MM.1S (cell line): ENCODE measurements around the gene EXOC4.

Source experiments
- DNase-seq: peaks from one replicate; pipeline ENCODE4 v3.0.0-alpha.2; 2015
- H2AFZ ChIP-seq: fragments of 300-600 bp; sonication (generic); 2 replicates; pipeline ENCODE4 v1.6.0; 2016; ENCODE audit warnings: antibody characterized with exemption, low read length
- H3F3A ChIP-seq: fragments of 300-600 bp; sonication (generic); 2 replicates; pipeline ENCODE4 v1.6.1; 2016; ENCODE audit warnings: mild to moderate bottlenecking, antibody characterized with exemption, low read length, moderate library complexity, mixed read lengths; ENCODE audit not compliant: insufficient read depth
- H3K27ac ChIP-seq: fragments of 300-600 bp; sonication (generic); 2 replicates; pipeline ENCODE4 v1.5.1; 2016; ENCODE audit warnings: mild to moderate bottlenecking, low read length
- H3K27me3 ChIP-seq: fragments of 300-600 bp; sonication (generic); replicated peaks from 2 replicates; pipeline ENCODE4 v1.6.0; 2016; ENCODE audit warnings: low read length; ENCODE audit not compliant: insufficient read depth
- H3K36me3 ChIP-seq: fragments of 300-600 bp; sonication (generic); replicated peaks from 2 replicates; pipeline ENCODE4 v1.6.1; 2016; ENCODE audit warnings: mild to moderate bottlenecking, low read length, mixed read lengths; ENCODE audit not compliant: insufficient read depth
- H3K4me1 ChIP-seq: fragments of 300-600 bp; sonication (generic); 2 replicates; pipeline ENCODE4 v1.6.1; 2016; ENCODE audit warnings: low read length, mixed read lengths
- H3K4me2 ChIP-seq: fragments of 300-600 bp; sonication (generic); 2 replicates; pipeline ENCODE4 v1.6.0; 2016; ENCODE audit warnings: low read depth, low read length
- H3K4me3 ChIP-seq: fragments of 300-600 bp; sonication (generic); 2 replicates; pipeline ENCODE4 v1.5.1; 2016; ENCODE audit warnings: low read length, mixed read lengths
- H3K79me2 ChIP-seq: fragments of 300-600 bp; sonication (generic); 2 replicates; pipeline ENCODE4 v1.6.1; 2016; ENCODE audit warnings: mixed run types, low read length, mixed read lengths
- H3K9ac ChIP-seq: fragments of 300-600 bp; sonication (generic); 2 replicates; pipeline ENCODE4 v1.6.1; 2016; ENCODE audit warnings: low read length, mixed read lengths
- H3K9me2 ChIP-seq: fragments of 300-600 bp; sonication (generic); replicated peaks from 2 replicates; pipeline ENCODE4 v1.6.1; 2016; ENCODE audit warnings: mild to moderate bottlenecking, low read length, mixed read lengths; ENCODE audit not compliant: insufficient read depth
- H3K9me3 ChIP-seq: fragments of 300-600 bp; sonication (generic); replicated peaks from 2 replicates; pipeline ENCODE4 v1.6.1; 2016; ENCODE audit warnings: mild to moderate bottlenecking, low read length, mixed read lengths; ENCODE audit not compliant: insufficient read depth
- H4K20me1 ChIP-seq: fragments of 300-600 bp; sonication (generic); 2 replicates; pipeline ENCODE4 v1.6.1; 2016; ENCODE audit warnings: mild to moderate bottlenecking, low read length, moderate library complexity, mixed read lengths; ENCODE audit not compliant: insufficient read depth
- EZH2 ChIP-seq: fragments of 300-600 bp; sonication (generic); optimal IDR thresholded peaks from 2 replicates; pipeline ENCODE3; 2017; ENCODE audit warnings: low read depth, mild to moderate bottlenecking, antibody characterized with exemption, low read length, mixed read lengths
- EZH2phosphoT487 ChIP-seq: fragments of 300-600 bp; sonication (generic); IDR thresholded peaks from 2 replicates; pipeline ENCODE4 v1.6.1; 2018; ENCODE audit warnings: antibody characterized with exemption, low read length
- TF ChIP-seq, protein P1 (sequence below): fragments of 300-600 bp; sonication (generic); IDR thresholded peaks from 2 replicates; pipeline ENCODE4 v1.5.1; 2016; ENCODE audit warnings: antibody characterized with exemption, low read length, mixed read lengths

EXOC4 gene

DNA sequence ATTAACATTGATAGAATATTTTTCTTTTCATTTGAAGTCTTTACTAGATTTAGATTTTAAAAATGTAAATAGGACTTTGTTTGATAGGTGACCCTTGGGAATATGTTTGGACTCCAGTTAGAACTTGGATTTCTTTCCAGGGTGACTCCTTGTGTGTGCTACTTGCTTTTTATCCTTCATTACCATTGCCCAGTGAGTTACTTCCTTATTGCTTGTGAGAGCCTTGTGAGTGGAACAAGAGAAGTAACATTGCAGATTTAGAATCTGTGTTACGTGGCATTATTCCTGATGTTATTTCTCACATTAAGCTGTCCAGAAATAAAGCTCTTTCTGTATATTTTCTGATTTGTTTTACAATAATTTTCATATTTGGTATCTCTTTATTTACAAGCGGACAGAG, 746.3 kb downstream of the EXOC4 start:
- H4K20me1 ChIP-seq, result no peaks in the 10 kb centered on the region
- H3K9ac ChIP-seq, result no peak overlapping the region
- H3K27ac ChIP-seq, result no peak overlapping the region
- no peak for DNase-seq
- H3K79me2 ChIP-seq, result no peaks in the 10 kb centered on the region
- no peaks in the 10 kb centered on the region for H3K9me2 ChIP-seq
- TF ChIP-seq EZH2 (no peak), EZH2phosphoT487 (no peak)
- TF ChIP-seq, protein P1, sequence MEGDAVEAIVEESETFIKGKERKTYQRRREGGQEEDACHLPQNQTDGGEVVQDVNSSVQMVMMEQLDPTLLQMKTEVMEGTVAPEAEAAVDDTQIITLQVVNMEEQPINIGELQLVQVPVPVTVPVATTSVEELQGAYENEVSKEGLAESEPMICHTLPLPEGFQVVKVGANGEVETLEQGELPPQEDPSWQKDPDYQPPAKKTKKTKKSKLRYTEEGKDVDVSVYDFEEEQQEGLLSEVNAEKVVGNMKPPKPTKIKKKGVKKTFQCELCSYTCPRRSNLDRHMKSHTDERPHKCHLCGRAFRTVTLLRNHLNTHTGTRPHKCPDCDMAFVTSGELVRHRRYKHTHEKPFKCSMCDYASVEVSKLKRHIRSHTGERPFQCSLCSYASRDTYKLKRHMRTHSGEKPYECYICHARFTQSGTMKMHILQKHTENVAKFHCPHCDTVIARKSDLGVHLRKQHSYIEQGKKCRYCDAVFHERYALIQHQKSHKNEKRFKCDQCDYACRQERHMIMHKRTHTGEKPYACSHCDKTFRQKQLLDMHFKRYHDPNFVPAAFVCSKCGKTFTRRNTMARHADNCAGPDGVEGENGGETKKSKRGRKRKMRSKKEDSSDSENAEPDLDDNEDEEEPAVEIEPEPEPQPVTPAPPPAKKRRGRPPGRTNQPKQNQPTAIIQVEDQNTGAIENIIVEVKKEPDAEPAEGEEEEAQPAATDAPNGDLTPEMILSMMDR, result no peak
- H3K36me3 ChIP-seq, result no peaks in the 10 kb centered on the region
- H3K4me1 ChIP-seq, result no peaks in the 10 kb centered on the region
- H3K9me3 ChIP-seq, result no peaks in the 10 kb centered on the region
- no peak overlapping the region for H3K4me3 ChIP-seq
- no peaks in the 10 kb centered on the region for H3F3A ChIP-seq
- H2AFZ ChIP-seq, result no peak overlapping the region
- H3K4me2 ChIP-seq, result no peak overlapping the region
- H3K27me3 ChIP-seq, result no peaks in the 10 kb centered on the region

DNA sequence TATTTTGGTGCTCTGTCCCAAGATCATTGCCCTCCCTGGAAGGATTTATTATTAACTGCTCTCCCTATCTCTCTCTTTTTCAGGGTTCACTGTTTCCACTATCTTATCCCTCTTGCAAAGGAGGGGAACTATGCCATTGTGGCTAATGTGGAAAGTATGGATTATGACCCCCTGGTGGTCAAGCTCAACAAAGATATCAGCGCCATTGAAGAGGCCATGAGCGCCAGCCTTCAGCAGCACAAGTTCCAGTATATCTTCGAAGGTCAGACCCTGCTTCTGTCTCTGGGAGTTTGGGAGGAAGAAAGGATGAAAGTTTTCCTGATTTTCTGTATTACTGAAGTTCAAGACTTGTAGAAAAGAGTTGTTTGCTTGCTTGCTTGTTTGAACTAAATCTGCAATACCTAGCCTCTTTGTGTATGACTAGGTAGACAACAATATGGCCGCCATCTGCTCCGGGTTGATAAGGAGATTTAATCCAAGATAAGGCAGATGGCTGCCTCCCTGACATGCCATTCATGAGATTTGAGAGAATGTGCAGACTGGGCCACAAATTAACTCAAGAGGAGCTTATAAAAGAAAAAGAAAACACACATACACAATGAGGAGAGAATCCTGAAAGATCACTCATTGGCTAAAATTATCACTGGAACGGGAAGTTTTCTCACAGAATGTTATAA, 752.1 kb downstream of the EXOC4 start:
- Histone ChIP-seq H3K9me2 (no peaks in the 10 kb centered on the region), H3K36me3 (no peaks in the 10 kb centered on the region), H3K27ac (no peak overlapping the region), H3K79me2 (no peaks in the 10 kb centered on the region), H3K9me3 (no peaks in the 10 kb centered on the region), H3F3A (no peaks in the 10 kb centered on the region), H4K20me1 (no peaks in the 10 kb centered on the region), H3K27me3 (no peaks in the 10 kb centered on the region), H3K9ac (no peak overlapping the region), H3K4me2 (no peak overlapping the region), H3K4me1 (no peaks in the 10 kb centered on the region), H2AFZ (no peak overlapping the region), H3K4me3 (no peak overlapping the region)
- TF ChIP-seq, protein P1, result no peak
- TF ChIP-seq EZH2 (no peak), EZH2phosphoT487 (no peak)
- DNase-seq, result no peak

DNA sequence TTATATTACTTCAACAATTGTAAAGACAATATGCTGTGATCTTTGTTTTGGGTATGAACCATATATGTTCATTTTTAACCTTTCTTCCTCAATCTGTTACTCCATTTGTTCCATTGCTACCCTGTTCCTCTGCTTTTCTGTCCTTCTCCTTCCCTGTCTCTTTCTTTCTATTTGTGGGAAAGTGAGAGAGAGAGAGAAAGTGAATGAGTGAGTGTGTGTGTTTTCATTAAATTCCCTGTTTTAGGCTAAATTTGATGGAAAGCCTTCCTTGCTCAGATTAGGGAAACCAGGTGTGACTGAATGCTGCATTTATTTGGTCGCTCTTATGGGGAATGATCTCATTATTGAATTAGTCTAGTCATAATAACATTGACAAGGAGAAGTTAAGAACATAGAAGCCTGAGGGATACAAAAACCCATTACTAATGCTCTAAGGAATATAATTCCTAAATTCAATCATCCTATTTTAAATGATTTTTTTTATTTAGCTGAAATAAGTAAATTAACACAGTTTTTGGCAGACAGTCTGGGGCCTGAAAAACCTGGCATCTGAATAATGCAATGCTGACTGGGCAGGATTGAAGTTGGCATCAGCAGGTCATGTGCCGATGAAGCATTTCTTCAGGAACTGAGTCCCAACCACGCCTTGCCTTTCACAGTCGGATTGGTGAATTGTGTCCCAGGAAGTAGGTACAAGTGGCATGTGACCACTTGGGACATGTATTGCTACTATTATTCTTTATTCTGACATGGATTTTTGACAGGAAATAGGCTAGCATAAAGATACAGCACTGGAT, 756.6 kb downstream of the EXOC4 start:
- Histone ChIP-seq H3K36me3 (0 out of 2 replicates have a peak, but pooled peaks cover 3% of the 10 kb centered on the region), H3K9me2 (no peaks in the 10 kb centered on the region), H4K20me1 (no peaks in the 10 kb centered on the region), H3K27me3 (no peaks in the 10 kb centered on the region), H3K79me2 (no peaks in the 10 kb centered on the region), H3K4me3 (no peak overlapping the region), H3K9ac (no peak overlapping the region), H3K27ac (no peak overlapping the region), H3K4me2 (no peak overlapping the region), H3K4me1 (no peaks in the 10 kb centered on the region), H3F3A (no peaks in the 10 kb centered on the region), H3K9me3 (no peaks in the 10 kb centered on the region), H2AFZ (no peak overlapping the region)
- TF ChIP-seq, protein P1, result no peak
- TF ChIP-seq EZH2phosphoT487 (no peak), EZH2 (no peak)
- no peak for DNase-seq
